Stimulated activated naive CD4-positive, alpha-beta T cell (primary cell): ENCODE measurements around the gene AGBL5.

ENCODE experiments used
- DNase-seq, 6 experiments: peaks; one replicate each; lab custom pipeline; 2025; lab: John Stamatoyannopoulos, UW

AGBL5 gene

DNA sequence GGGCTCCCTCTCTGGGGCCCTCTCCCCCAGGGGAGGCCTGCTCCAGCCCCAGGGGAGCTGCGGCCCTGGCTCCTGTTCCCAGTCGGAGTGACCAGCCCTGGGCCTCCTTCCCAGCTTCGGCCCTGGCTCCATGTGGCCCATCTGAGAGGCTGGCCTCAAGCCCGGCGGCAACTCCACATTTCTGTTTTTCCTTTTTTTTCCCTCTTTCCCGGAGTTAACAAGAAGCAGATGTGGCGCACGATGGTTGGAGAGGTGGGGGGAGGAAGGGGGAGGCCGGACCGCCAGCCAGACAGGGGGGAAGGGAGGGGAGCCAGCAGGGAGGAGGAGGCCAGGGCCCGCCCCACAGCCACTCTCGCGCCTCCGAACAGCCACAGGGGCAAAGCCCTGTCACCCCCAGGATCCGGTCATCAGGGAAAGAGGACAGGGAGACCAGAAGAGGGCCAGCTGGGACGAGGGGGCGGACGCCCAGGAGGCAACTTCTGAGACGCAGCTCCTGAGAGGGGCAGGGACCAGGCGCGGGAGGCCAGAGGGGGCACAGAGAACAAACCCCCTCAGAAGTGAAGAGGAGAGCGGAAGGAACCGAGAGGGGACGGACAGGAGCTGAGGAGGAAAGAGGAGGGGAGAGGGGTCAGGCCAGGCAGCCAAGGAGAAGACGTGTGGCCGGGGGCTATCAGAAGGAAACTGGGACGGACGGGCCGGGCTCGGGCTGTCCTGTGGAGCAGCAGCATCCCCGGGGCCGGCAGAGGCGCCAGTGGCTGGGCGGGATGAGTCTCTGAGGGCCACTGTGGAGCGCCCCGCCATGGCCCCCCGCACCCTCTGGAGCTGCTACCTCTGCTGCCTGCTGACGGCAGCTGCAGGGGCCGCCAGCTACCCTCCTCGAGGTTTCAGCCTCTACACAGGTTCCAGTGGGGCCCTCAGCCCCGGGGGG, 27.1 kb downstream of the AGBL5 start, which contains the start of gene EMILIN1:
EMILIN1 (plus strand) TSS at position 349 of the 928 bp plus-strand sequence; CDS start at position 800, 451 bp downstream.
- DNase-seq: no peak

DNA sequence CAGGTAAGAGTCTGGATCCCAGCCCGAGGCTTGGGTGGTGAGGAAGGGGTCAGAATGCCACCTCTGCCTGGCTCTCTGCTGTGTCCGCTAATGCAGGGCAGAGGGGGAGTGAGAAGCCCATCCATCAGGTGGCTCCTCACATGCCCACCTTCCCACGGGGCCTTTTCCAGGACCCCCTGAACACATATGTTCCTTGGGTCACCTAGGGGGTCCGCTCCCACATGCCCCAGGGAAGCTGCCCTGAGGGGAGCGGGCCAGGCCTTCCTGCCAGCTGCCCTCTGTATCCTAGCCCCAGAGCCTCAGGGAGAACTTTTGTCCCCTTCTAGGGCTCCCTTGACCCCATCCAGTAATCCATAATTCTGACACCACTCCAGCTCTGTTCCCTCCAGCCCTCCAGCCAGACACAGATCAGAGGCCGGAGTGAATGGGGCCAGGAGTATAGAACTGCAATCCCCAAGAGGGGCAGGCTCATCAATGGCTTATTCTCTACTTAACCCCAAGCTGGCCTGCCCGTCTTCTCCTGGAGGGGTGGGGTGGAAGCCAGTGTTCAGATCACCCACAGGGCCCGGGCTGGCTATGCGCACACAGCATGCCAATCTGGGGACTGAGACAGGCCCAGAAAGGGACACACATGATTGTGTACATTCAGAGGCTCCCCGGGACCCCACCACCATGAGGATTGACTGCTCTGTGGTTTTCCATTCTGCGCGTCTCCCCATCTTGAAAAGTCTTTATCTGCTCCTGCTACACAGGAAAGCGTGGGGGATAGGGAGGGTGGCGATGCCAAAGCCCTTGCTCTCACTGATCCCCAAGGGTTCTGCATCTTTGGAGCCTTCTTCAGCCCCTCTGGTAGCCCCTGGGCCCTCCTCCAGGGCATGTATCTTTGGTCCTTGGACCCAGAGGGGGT, 28.0 kb downstream of the AGBL5 start:
- no peak for DNase-seq

DNA sequence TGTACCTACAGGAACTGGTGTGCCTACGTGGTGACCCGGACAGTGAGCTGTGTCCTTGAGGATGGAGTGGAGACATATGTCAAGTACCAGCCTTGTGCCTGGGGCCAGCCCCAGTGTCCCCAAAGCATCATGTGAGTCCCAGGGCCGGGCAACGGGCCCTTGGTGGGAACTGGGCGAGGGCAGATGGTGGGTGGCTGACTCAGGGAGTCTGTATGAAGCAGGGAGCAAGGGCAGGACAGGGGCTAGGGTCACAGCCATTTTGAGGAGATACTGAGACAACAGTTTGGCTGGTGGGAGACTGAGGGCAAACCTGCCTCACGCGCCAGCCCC, 28.6 kb downstream of the AGBL5 start:
- DNase-seq: no peak

DNA sequence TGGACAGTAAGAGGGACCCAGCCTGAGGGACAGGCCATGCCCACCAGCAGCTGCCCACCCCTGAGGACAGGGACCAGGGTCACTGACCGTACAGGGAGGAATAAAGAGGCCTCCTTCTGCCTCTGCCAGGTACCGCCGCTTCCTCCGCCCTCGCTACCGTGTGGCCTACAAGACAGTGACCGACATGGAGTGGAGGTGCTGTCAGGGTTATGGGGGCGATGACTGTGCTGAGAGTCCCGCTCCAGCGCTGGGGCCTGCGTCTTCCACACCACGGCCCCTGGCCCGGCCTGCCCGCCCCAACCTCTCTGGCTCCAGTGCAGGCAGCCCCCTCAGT, 29.1 kb downstream of the AGBL5 start:
- DNase-seq: no peak

DNA sequence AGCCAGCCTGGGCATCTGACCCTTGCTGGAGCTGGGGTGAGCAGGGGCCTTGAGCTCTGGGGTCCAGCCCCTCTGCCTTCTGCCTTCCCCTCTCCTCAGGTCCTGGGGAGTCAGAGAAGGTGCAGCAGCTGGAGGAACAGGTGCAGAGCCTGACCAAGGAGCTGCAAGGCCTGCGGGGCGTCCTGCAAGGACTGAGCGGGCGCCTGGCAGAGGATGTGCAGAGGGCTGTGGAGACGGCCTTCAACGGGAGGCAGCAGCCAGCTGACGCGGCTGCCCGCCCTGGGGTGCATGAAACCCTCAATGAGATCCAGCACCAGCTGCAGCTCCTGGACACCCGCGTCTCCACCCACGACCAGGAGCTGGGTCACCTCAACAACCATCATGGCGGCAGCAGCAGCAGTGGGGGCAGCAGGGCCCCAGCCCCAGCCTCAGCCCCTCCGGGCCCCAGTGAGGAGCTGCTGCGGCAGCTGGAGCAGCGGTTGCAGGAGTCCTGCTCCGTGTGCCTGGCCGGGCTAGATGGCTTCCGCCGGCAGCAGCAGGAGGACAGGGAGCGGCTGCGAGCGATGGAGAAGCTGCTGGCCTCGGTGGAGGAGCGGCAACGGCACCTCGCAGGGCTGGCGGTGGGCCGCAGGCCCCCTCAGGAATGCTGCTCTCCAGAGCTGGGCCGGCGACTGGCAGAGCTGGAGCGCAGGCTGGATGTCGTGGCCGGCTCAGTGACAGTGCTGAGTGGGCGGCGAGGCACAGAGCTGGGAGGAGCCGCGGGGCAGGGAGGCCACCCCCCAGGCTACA, 30.7 kb downstream of the AGBL5 start:
- no peak for DNase-seq

DNA sequence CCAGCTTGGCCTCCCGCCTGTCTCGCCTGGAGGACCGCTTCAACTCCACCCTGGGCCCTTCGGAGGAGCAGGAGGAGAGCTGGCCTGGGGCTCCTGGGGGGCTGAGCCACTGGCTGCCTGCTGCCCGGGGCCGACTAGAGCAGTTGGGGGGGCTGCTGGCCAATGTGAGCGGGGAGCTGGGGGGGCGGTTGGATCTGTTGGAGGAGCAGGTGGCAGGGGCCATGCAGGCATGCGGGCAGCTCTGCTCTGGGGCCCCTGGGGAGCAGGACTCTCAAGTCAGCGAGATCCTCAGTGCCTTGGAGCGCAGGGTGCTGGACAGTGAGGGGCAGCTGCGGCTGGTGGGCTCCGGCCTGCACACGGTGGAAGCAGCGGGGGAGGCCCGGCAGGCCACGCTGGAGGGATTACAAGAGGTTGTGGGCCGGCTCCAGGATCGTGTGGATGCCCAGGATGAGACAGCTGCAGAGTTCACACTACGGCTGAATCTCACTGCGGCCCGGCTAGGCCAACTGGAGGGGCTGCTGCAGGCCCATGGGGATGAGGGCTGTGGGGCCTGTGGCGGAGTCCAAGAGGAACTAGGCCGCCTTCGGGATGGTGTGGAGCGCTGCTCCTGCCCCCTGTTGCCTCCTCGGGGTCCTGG, 31.4 kb downstream of the AGBL5 start:
- no peak for DNase-seq

DNA sequence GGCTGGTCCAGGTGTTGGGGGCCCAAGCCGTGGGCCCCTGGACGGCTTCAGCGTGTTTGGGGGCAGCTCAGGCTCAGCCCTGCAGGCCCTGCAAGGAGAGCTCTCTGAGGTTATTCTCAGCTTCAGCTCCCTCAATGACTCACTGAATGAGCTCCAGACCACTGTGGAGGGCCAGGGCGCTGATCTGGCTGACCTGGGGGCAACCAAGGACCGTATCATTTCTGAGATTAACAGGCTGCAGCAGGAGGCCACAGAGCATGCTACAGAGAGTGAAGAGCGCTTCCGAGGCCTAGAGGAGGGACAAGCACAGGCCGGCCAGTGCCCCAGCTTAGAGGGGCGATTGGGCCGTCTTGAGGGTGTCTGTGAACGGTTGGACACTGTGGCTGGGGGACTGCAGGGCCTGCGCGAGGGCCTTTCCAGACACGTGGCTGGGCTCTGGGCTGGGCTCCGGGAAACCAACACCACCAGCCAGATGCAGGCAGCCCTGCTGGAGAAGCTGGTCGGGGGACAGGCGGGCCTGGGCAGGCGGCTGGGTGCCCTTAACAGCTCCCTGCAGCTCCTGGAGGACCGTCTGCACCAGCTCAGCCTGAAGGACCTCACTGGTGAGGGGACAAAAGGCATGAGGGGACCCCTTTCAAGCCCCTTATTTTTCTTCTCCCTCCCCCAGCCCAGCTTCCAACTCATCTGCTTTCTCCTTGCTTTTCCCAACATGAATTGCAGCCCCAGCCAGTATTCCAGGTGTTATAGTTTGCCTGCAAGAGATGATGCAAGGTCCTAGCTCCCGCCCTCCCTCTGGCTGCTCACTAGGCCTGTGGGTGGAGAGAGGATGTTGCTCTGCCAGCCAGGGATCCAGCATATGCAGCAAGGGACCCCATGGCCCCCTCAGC, 32.2 kb downstream of the AGBL5 start:
- DNase-seq: no peak

DNA sequence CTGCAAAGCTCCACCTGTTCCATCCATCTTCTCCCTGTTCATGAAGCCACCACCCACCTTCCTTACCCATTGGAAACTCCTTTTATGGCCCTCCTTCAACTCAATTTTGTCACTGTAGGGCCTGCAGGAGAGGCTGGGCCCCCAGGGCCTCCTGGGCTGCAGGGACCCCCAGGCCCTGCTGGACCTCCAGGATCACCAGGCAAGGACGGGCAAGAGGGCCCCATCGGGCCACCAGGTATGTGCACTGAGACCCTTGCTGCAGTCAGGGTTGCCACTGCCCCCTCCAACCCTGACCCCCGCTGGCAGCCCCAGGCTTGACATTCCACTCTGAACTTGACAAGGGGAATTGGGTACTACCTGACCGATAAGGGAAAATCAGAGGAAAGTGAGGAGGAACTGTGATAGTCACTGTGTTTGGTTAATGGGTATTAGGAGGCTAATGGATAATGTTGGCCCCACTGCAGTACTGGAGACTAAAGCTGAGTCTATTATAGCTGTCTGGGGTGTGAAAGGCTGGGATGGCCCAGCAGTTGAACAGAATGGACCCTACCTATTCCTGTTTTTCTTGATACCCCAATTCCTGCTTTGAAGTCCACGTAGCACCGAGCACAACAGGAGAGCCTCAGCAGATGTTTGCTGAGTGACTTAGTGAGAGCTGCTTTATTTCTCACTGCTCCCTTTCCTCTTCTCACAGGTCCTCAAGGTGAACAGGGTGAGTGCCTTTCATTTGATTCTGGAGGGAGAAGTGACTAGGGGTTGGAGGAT, 33.0 kb downstream of the AGBL5 start:
- no peak for DNase-seq

DNA sequence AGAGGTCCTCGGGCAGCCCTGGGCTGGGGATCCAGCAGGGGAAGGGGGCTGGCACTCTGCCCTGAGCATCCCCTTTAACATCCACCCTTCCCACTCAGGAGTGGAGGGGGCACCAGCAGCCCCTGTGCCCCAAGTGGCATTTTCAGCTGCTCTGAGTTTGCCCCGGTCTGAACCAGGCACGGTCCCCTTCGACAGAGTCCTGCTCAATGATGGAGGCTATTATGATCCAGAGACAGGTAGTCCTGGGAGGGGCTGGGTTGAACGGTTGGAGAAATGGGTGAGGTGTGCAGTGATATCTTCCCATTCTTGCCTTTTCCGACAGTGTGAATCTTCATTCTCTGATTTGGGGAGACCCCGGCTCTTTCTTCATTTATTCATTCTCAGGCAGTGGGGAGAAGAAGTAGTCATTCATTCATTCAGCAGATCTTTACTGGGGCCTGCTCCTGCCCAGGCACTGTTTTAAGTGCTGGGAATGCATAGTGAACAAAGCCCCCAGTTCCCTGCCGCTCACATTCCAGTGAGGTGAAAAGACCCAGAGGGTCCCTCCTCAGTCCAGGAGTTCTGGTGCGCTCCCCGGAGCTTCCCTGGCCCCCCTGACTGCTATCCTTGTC, 33.7 kb downstream of the AGBL5 start:
- no peak for DNase-seq

DNA sequence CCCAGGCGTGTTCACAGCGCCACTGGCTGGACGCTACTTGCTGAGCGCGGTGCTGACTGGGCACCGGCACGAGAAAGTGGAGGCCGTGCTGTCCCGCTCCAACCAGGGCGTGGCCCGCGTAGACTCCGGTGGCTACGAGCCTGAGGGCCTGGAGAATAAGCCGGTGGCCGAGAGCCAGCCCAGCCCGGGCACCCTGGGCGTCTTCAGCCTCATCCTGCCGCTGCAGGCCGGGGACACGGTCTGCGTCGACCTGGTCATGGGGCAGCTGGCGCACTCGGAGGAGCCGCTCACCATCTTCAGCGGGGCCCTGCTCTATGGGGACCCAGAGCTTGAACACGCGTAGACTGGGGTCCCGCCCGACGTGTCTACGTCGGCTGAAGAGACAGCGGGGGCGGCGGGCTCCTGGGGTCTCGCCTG, 34.2 kb downstream of the AGBL5 start:
- DNase-seq: peak in 4 of 6 experiments; percentile 17 to 52 (median 34)

DNA sequence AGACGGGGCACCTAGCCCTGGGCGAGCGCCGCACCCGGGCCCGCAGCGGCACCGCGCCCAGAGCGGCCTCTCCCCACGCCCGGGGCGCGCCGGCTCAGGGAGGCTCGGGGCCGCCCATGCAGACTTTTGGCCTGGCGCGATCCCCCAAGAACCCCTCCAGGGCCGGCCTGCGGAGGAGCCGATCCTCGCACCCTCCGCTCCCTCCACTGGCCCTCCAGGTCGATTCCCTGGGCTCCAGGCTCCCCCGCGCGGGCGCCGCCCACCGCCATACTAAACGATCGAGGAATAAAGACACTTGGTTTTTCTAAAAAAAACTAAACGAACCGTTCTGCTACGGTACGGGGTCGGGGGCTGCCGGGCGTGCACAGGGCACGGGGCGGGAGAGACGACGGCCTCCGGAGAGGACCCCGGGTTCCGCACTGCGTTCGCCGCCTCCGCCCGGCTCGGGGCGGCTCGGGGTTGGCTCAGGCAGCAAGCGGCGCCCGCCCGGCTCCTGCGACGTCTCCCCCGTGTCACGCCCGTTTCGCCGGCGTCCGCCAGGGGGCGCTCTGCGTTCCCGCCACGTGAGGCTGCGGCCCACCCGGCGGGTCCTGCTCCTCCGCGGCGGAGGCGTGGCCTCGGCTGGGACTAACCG, 34.7 kb downstream of the AGBL5 start:
- peak; percentile 94 to 98 (median 96) for DNase-seq

DNA sequence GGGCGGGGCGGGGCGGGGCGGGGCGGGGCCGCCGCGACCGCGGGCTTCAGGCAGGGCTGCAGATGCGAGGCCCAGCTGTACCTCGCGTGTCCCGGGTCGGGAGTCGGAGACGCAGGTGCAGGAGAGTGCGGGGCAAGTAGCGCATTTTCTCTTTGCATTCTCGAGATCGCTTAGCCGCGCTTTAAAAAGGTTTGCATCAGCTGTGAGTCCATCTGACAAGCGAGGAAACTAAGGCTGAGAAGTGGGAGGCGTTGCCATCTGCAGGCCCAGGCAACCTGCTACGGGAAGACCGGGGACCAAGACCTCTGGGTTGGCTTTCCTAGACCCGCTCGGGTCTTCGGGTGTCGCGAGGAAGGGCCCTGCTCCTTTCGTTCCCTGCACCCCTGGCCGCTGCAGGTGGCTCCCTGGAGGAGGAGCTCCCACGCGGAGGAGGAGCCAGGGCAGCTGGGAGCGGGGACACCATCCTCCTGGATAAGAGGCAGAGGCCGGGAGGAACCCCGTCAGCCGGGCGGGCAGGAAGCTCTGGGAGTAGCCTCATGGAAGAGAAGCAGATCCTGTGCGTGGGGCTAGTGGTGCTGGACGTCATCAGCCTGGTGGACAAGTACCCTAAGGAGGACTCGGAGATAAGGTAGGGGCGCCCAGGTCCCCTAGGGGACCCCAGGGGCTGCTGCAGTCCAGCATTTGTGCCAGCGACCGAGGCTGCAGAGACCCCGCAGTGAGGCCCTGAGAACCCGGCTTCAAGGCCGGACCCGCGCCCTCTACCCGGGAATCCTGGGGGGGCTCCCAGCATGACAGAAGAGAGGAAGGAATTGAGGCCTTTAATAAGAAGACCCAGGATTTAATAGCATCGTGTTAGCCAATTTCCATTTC, 35.5 kb downstream of the AGBL5 start, which contains the start of gene KHK:
KHK (plus strand) TSS at position 49 of the 870 bp plus-strand sequence; CDS start at position 537, 488 bp downstream.
- peak in 1 of 6 experiments; percentile 30 for DNase-seq

DNA sequence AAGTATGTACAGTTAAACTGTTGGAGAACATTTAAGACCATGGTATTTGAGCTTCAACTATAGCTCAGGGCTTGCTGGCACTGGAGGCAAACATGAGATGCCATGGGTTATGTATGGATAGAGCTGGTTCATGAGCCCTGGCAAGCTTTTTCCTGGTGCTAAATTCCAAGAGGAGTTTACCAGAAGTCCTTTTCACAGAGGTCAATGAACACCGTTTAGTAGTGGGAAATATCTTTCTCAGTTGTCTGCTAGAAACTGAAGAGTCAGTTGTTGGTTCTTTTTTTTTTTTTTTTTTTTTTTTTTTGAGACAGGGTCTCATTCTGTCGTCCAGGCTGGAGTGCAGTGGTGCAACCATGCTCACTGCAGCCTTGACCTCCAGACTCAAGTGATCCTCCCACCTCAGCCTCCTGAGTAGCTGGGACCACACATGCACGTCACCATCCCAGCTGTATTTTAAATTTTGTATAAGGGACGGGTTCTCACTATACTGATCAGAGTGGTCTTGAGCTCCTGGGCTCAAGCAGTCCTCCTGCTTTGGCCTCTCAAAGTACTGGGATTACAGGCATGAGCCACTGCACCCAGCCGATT, 36.4 kb downstream of the AGBL5 start:
- no peak for DNase-seq

DNA sequence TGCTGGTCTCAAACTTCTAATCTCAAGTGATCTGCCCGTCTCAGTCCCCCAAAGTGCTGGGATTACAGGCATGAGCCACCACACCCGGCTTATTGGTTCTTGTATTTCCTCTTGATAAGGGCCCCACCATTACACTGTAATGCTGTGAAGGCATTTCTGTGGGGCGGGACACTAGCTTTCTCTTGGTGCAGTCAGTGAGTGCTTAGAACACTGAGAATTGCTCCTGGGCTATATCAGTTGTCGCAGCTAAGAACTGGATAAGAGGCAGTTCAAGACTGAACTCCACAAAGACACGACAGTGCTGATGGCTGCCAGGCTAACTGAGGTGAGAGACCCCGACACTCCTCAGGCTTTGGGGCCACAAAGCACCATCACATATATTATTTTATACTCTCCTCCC, 37.2 kb downstream of the AGBL5 start:
- no peak for DNase-seq

DNA sequence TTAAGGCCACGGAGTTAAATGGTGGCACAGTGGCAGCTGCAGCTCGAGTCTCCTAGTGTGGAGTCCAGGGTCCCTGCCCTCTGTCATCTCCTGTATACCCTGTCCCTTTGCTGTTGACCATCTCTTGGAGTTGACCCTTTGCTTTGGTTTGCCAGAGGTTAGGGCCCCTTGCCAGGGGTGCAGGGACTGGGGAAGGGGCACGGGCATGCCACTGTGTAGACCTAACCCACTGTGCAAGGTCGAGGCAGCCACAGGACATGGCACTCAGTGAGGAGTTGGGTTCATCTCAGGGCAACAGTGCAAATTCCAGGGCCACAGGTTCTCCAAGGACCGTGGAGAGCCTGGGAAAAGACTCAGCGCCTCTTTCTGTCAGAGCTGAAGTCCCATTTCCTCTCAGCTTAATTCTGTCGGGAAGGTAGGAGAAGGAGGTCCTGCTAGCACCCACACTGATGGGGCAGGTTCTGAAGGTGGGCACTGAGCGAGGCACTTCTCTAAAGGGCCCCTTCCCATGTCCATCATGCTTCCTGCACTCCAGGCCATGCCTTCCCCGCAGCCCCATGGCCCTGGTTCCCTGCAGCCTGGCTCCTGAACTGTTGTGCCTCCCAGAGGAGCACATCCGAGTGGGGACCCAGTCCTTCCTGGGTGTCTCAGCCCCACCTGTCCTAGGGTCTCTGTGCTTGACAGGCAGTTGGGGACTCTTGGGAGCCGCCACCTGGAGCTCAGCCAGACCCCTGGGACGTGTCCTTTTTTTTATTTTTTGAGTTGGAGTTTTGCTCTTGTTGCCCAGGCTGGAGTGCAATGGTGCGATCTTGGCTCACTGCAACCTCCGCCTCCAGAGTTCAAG, 37.9 kb downstream of the AGBL5 start:
- no peak for DNase-seq
